OCI-LY7 (cell line): ENCODE data around the gene SAT2.

Experiments
- CTCF ChIP-seq: fragments of 200-600 bp; sonication (generic); conservative IDR thresholded peaks from 2 replicates; pipeline ENCODE4 v1.5.1; 2014; ENCODE audit warnings: mild to moderate bottlenecking, antibody characterized with exemption, low read length, moderate library complexity, mixed read lengths
- EZH2phosphoT487 ChIP-seq: fragments of 200-600 bp; sonication (generic); IDR thresholded peaks from 2 replicates; pipeline ENCODE4 v1.6.1; 2018; ENCODE audit warnings: low read depth, borderline replicate concordance, mild to moderate bottlenecking, mixed run types, antibody characterized with exemption, low read length, moderate library complexity, mixed read lengths

GRCh38 chr17:7651665-7652387, 24.2 kb upstream of the SAT2 start:
- TF ChIP-seq CTCF = no peak
- TF ChIP-seq EZH2phosphoT487 = no peak
